ENCODE results near the gene SSTR3.

DNA sequence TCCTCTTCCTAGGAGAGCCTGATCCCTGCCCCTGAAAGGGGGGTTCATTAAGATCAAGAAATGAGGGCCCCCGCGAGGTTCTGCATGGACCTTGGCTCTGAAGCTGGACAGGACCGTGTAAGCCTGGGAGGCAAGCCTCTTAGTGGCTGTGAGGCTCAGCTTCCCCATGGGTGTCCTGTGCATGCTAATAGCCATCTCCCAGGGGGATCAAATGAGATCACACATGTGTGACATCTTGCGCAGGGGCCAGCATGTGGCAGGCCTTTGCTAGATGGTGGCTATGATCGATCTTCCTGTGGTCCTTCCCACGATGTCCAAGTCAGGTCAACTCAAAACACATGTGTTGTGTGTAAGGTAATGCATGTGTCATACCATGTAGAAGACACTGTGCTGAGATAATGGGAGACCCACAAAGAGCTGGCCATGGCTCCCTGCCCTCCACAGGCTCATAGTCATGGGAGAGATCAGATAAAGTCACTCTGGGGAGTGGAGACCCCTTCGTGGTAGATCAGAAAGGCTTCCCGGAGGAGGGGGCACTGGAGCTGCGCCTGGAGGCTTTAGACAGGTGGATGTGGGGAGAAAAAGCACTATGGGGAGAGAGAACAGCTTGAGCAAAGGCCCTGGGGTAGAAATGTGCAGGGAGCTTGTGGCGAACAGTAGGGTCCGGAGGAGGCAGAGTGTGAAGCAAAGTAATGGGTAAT lies 28.1 kb upstream of the SSTR3 start:
- TF ChIP-seq, protein P1, sequence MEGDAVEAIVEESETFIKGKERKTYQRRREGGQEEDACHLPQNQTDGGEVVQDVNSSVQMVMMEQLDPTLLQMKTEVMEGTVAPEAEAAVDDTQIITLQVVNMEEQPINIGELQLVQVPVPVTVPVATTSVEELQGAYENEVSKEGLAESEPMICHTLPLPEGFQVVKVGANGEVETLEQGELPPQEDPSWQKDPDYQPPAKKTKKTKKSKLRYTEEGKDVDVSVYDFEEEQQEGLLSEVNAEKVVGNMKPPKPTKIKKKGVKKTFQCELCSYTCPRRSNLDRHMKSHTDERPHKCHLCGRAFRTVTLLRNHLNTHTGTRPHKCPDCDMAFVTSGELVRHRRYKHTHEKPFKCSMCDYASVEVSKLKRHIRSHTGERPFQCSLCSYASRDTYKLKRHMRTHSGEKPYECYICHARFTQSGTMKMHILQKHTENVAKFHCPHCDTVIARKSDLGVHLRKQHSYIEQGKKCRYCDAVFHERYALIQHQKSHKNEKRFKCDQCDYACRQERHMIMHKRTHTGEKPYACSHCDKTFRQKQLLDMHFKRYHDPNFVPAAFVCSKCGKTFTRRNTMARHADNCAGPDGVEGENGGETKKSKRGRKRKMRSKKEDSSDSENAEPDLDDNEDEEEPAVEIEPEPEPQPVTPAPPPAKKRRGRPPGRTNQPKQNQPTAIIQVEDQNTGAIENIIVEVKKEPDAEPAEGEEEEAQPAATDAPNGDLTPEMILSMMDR (IDR thresholded peaks at IDR 0.05; ENCODE audit: low read depth, low read length): no peak
- TF ChIP-seq EZH2phosphoT487 (IDR thresholded peaks at IDR 0.05; ENCODE audit: low read depth): no peak

Measured in OCI-LY3 (cell line).